SU-DHL-6 (cell line): ENCODE results near the gene RSF1.

Experiments used
- H2AFZ ChIP-seq: fragments of 200-600 bp; sonication (generic); 2 replicates; pipeline ENCODE4 v1.6.1; 2014; ENCODE audit warnings: low read depth, mild to moderate bottlenecking, moderate library complexity, mixed read lengths, antibody characterized with exemption, low read length; ENCODE audit not compliant: severe bottlenecking
- H3F3A ChIP-seq: fragments of 200-600 bp; shearing (Covaris generic); 2 replicates; pipeline ENCODE4 v1.6.0; 2016; ENCODE audit warnings: antibody characterized with exemption, mild to moderate bottlenecking; ENCODE audit not compliant: insufficient read depth
- H3K27ac ChIP-seq: fragments of 200-600 bp; sonication (generic); 2 replicates; pipeline ENCODE4 v1.5.1; 2016; ENCODE audit warnings: low read depth, mild to moderate bottlenecking, low read length, moderate library complexity, mixed read lengths
- H3K27me3 ChIP-seq: fragments of 200-600 bp; sonication (generic), shearing (Covaris generic); 2 replicates; pipeline ENCODE4 v1.6.0; 2014; ENCODE audit warnings: mild to moderate bottlenecking, low read length
- H3K36me3 ChIP-seq: fragments of 200-600 bp; sonication (generic); 2 replicates; pipeline ENCODE4 v1.6.1; 2014; ENCODE audit warnings: mild to moderate bottlenecking, low read length, mixed read lengths
- H3K4me2 ChIP-seq: fragments of 300-600, 200-600 bp; shearing (Covaris generic), sonication (generic); 2 replicates; pipeline ENCODE4 v1.6.0; 2014; ENCODE audit warnings: low read length, low read depth, mild to moderate bottlenecking; ENCODE audit not compliant: poor library complexity, severe bottlenecking
- H3K4me3 ChIP-seq: fragments of 200-600 bp; sonication (generic); 2 replicates; pipeline ENCODE4 v1.5.1; 2014; ENCODE audit warnings: antibody characterized with exemption, low read length, mild to moderate bottlenecking, mixed read lengths; ENCODE audit not compliant: insufficient read depth, poor library complexity, severe bottlenecking
- H3K79me2 ChIP-seq: fragments of 200-600 bp; sonication (generic); 2 replicates; pipeline ENCODE4 v1.6.1; 2014; ENCODE audit warnings: mild to moderate bottlenecking, low read length, moderate library complexity; ENCODE audit not compliant: insufficient read depth
- H3K9ac ChIP-seq: fragments of 200-600 bp; sonication (generic); 2 replicates; pipeline ENCODE4 v1.7.0; 2014; ENCODE audit warnings: mild to moderate bottlenecking, low read length
- H3K9me2 ChIP-seq: fragments of 200-600 bp; sonication (generic); replicated peaks from 2 replicates; pipeline ENCODE4 v1.6.1; 2014; ENCODE audit warnings: low read length; ENCODE audit not compliant: insufficient read depth
- H3K9me3 ChIP-seq: fragments of 200-600 bp; sonication (generic); 2 replicates; pipeline ENCODE4 v1.6.1; 2014; ENCODE audit warnings: low read length, mixed read lengths; ENCODE audit not compliant: insufficient read depth
- H4K20me1 ChIP-seq: fragments of 200-600 bp; sonication (generic); 2 replicates; pipeline ENCODE4 v1.6.1; 2014; ENCODE audit warnings: low read depth, mild to moderate bottlenecking, antibody characterized with exemption, low read length, moderate library complexity, mixed read lengths
- EZH2phosphoT487 ChIP-seq: fragments of 200-600 bp; sonication (generic), shearing (Covaris generic); conservative IDR thresholded peaks from 2 replicates; pipeline ENCODE4 v1.6.1; 2018; ENCODE audit warnings: mild to moderate bottlenecking, antibody characterized with exemption, low read length, moderate library complexity, mixed read lengths
- TF ChIP-seq, protein P1 (sequence below): fragments of 200-600 bp; sonication (generic); IDR thresholded peaks from one replicate; pipeline ENCODE4 v1.5.1; 2017; ENCODE audit warnings: antibody characterized with exemption, mild to moderate bottlenecking, low read length, moderate library complexity; ENCODE audit not compliant: insufficient read depth, poor library complexity, severe bottlenecking

Gene RSF1

DNA sequence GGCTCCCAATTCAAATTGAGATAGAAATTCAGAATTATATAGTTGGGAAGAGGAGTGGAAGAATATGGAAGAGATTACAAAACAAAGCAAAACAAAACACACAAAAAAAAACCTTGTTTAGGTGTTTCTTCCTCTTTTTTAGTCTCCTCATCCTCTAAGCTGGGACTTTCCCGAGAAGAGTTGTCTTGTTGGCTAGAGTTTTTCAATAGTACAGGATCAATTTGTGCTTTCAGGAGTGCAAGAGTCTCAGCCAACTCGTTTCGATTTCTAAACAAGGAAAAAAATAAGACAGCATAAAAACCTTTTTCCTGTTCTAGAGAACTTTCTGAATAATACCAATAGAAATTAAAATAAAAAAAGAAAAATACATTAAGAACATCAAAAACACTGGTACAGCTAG is 95.1 kb downstream of the RSF1 start:
- Histone ChIP-seq H3K27me3 (no peaks in the 10 kb centered on the region), H3K27ac (no peak overlapping the region), H2AFZ (no peak overlapping the region), H3F3A (no peaks in the 10 kb centered on the region), H3K36me3 (peaks cover 20% of the 10 kb centered on the region; the same call in 1 of the 2 replicates), H3K4me2 (no peak overlapping the region), H3K9ac (no peak overlapping the region), H4K20me1 (no peaks in the 10 kb centered on the region), H3K4me3 (no peak overlapping the region), H3K9me3 (no peaks in the 10 kb centered on the region), H3K9me2 (no peaks in the 10 kb centered on the region), H3K79me2 (no peaks in the 10 kb centered on the region)
- TF ChIP-seq EZH2phosphoT487, result no peak
- TF ChIP-seq, protein P1, sequence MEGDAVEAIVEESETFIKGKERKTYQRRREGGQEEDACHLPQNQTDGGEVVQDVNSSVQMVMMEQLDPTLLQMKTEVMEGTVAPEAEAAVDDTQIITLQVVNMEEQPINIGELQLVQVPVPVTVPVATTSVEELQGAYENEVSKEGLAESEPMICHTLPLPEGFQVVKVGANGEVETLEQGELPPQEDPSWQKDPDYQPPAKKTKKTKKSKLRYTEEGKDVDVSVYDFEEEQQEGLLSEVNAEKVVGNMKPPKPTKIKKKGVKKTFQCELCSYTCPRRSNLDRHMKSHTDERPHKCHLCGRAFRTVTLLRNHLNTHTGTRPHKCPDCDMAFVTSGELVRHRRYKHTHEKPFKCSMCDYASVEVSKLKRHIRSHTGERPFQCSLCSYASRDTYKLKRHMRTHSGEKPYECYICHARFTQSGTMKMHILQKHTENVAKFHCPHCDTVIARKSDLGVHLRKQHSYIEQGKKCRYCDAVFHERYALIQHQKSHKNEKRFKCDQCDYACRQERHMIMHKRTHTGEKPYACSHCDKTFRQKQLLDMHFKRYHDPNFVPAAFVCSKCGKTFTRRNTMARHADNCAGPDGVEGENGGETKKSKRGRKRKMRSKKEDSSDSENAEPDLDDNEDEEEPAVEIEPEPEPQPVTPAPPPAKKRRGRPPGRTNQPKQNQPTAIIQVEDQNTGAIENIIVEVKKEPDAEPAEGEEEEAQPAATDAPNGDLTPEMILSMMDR, result no peak

DNA sequence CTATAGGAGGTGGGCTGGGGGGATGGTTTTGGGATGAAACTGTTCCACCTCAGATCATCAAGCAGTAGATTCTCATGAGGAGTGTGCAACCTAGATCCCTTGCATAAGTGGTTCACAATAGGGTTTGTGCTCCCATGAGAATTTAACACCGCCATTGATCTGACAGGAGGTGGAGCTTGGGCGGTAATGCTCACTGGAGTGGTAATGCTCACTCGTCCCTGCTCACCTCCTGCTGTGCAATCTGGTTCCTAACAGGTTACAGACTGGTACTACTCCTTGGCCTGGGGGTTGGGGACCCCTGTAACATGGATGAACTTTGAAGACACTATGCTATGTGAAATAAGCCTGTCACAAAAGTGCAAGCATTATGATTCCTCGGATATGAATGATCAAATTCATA is 95.9 kb downstream of the RSF1 start:
- Histone ChIP-seq H3K79me2 (no peaks in the 10 kb centered on the region), H3K4me2 (no peak overlapping the region), H3F3A (no peaks in the 10 kb centered on the region), H3K9me3 (no peaks in the 10 kb centered on the region), H3K27me3 (no peaks in the 10 kb centered on the region), H3K36me3 (peaks cover 20% of the 10 kb centered on the region; the same call in 1 of the 2 replicates), H3K9ac (no peak overlapping the region), H4K20me1 (no peaks in the 10 kb centered on the region), H3K27ac (no peak overlapping the region), H2AFZ (no peak overlapping the region), H3K4me3 (no peak overlapping the region), H3K9me2 (no peaks in the 10 kb centered on the region)
- TF ChIP-seq, protein P1, result no peak
- TF ChIP-seq EZH2phosphoT487, result no peak

DNA sequence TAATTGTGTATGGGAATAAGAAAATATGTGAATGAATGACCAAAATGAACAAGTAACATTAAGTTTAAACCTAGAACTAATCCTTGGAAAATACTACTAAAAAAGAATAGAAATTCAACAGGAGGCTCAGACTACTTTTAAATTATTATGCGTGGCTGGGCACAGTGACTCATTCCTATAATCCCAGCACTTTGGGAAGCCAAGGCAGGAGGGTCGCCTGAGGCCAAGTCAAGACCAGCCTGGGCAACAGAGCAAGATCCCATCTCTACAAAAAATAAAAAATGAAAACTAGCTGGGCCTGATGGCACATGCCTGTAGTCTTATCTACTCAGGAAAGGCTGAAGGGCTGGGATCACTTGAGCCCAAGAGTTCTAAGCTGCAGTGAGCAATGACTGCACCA is 97.5 kb downstream of the RSF1 start:
- Histone ChIP-seq H3K9me3 (no peaks in the 10 kb centered on the region), H3K4me2 (no peak overlapping the region), H4K20me1 (no peaks in the 10 kb centered on the region), H3F3A (no peaks in the 10 kb centered on the region), H3K9ac (no peak overlapping the region), H3K4me3 (no peak overlapping the region), H3K27me3 (no peaks in the 10 kb centered on the region), H3K27ac (no peak overlapping the region), H3K36me3 (peaks cover 20% of the 10 kb centered on the region; the same call in 1 of the 2 replicates), H2AFZ (no peak overlapping the region), H3K9me2 (no peaks in the 10 kb centered on the region), H3K79me2 (no peaks in the 10 kb centered on the region)
- TF ChIP-seq EZH2phosphoT487, result no peak
- TF ChIP-seq, protein P1, result no peak
